SK-N-MC (cell line): Measurements from ENCODE around the gene DST.

Source experiments
- EZH2 ChIP-seq: fragments of 200-600 bp; sonication (generic); IDR thresholded peaks from one replicate; pipeline ENCODE4 v1.6.1; 2017; ENCODE audit warnings: antibody characterized with exemption
- POLR2AphosphoS5 ChIP-seq: IDR thresholded peaks from 2 replicates; pipeline ENCODE4 v1.6.1; 2012; ENCODE audit warnings: mild to moderate bottlenecking, low read depth, low read length, borderline replicate concordance

- TF ChIP-seq EZH2 (no peak), POLR2AphosphoS5 (no peak)
These were observed 115.7 kb downstream of the DST start for GRCh38 chr6:56526860-56527544.
